PC-3 (cell line): Measurements from ENCODE around the gene C8B.

Source experiments
- EZH2 ChIP-seq: fragments of 300-600 bp; sonication (generic); IDR thresholded peaks from one replicate; pipeline ENCODE4 v1.6.1; 2017; ENCODE audit warnings: antibody characterized with exemption, mild to moderate bottlenecking, low read length; ENCODE audit not compliant: unreplicated experiment
- TF ChIP-seq, protein P1 (sequence below): fragments of 300-600 bp; sonication (generic); conservative IDR thresholded peaks from 2 replicates; pipeline ENCODE4 v1.5.1; 2017; ENCODE audit warnings: antibody characterized with exemption, low read depth, mild to moderate bottlenecking, low read length

DNA sequence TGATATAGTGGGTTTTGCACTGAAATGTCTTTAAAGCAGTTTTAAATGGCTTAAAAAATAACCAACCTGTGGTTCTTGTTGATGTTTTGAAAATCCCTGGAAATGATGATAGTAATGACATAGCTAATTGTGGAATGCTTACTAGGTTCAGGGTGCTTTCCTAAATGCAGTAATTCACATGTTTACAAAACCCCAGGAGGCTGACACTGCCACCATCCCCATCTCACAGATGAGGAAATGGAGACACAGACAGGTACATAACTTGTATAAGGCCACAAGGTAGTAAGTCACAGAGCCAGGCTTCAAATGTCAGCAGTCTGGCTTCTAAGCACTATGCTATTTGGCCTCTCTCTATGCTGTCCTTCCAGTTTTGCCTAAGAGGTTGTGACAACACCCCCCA, 40.6 kb downstream of the C8B start:
- TF ChIP-seq, protein P1, sequence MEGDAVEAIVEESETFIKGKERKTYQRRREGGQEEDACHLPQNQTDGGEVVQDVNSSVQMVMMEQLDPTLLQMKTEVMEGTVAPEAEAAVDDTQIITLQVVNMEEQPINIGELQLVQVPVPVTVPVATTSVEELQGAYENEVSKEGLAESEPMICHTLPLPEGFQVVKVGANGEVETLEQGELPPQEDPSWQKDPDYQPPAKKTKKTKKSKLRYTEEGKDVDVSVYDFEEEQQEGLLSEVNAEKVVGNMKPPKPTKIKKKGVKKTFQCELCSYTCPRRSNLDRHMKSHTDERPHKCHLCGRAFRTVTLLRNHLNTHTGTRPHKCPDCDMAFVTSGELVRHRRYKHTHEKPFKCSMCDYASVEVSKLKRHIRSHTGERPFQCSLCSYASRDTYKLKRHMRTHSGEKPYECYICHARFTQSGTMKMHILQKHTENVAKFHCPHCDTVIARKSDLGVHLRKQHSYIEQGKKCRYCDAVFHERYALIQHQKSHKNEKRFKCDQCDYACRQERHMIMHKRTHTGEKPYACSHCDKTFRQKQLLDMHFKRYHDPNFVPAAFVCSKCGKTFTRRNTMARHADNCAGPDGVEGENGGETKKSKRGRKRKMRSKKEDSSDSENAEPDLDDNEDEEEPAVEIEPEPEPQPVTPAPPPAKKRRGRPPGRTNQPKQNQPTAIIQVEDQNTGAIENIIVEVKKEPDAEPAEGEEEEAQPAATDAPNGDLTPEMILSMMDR, result no peak
- TF ChIP-seq EZH2, result no peak
